Limb (tissue), 2 donors: ENCODE data around the gene ILK.
A peak's percentile ranks its signal among the peaks of the same experiment; 100 is the strongest.

Experiments used
- DNase-seq, 2 donors: peaks; one replicate each; pipeline ENCODE4 v3.0.0-alpha.2; 2016; ENCODE audit errors: extremely low spot score in 2 of 2

The ILK gene

GRCh38 chr11:6620636-6621035, 17.1 kb downstream of the ILK start:
- no peak for DNase-seq

- DNase-seq: no peak
These were observed 18.2 kb downstream of the ILK start for GRCh38 chr11:6621711-6622211.

GRCh38 chr11:6622261-6623171, 18.9 kb downstream of the ILK start:
- DNase-seq: peak in 1 of 2 donors; percentile 36

- DNase-seq: peak in 1 of 2 donors; percentile 24
These were observed 20.1 kb downstream of the ILK start for GRCh38 chr11:6623391-6624363.

- DNase-seq: peak in 1 of 2 donors; percentile 24
These were observed 21.7 kb downstream of the ILK start for GRCh38 chr11:6625156-6625831.

- peak in 1 of 2 donors; percentile 23 for DNase-seq
These were observed 22.4 kb downstream of the ILK start for GRCh38 chr11:6625832-6626420.

GRCh38 chr11:6626971-6627761, 23.6 kb downstream of the ILK start:
- DNase-seq: peak in 1 of 2 donors; percentile 17

GRCh38 chr11:6627762-6628241, 24.2 kb downstream of the ILK start:
- DNase-seq: no peak

GRCh38 chr11:6628526-6628925, 25.0 kb downstream of the ILK start:
- no peak for DNase-seq

- DNase-seq: peak in 1 of 2 donors; percentile 25
These were observed 26.0 kb downstream of the ILK start for GRCh38 chr11:6629573-6629891.

GRCh38 chr11:6629892-6630631, 26.5 kb downstream of the ILK start:
- peak in 1 of 2 donors; percentile 22 for DNase-seq

- DNase-seq: peak in 1 of 2 donors; percentile 33
These were observed 27.2 kb downstream of the ILK start for GRCh38 chr11:6630632-6631291.

- peak in 1 of 2 donors; percentile 14 for DNase-seq
These were observed 27.9 kb downstream of the ILK start for GRCh38 chr11:6631361-6631890.

- DNase-seq: peak in 1 of 2 donors; percentile 19
These were observed 28.8 kb downstream of the ILK start for GRCh38 chr11:6632116-6633073.

GRCh38 chr11:6633422-6634408, 30.1 kb downstream of the ILK start:
- DNase-seq: peak in 1 of 2 donors; percentile 15

GRCh38 chr11:6634534-6634933, 31.0 kb downstream of the ILK start:
- no peak for DNase-seq
